ENCODE results near the gene KIF1A.

- TF ChIP-seq GATA2 (IDR thresholded peaks at IDR 0.05; ENCODE audit: insufficient read depth, insufficient read length, low read depth, low read length) (no peak), MAX (IDR thresholded peaks at IDR 0.05; ENCODE audit: insufficient read depth, insufficient read length) (no peak)
Measured at GRCh38 chr2:240733803-240734495, 86.1 kb downstream of the KIF1A start.

Data from endothelial cell of umbilical vein (primary cell).